A549 (cell line): Measurements from ENCODE around the gene UGT8. TPM values are rescaled to one million over a fixed set of nuclear protein-coding genes. Genes with fewer than 3 reads are reported as not detected.
"Not testable (repeated sequence)": the region's sequence is repeated elsewhere in the genome, so short reads cannot be mapped to it uniquely, and the experiment has no call there.

Source experiments
- ATAC-seq, 2 experiments: fragments of 200-7000 bp in 1 of 2; fragments of >200 bp in 1 of 2; cut with Nextera tagmentation in 1 of 2; cut with Tn5 transposase in 1 of 2; 3 replicates each; pipeline versions ENCODE4 v1.8.0 to v1.9.1; 2018 to 2020; ENCODE audit warnings: mild to moderate bottlenecking in 1 of 2, moderate library complexity in 1 of 2
- CTCF ChIA-PET: fragments of 300-600 bp; sonication (Branson Sonifier 250); formaldehyde crosslinking; extraction: SDS; loops from one replicate; lab custom pipeline; 2021; ENCODE audit warnings: antibody characterized with exemption, inconsistent platforms; lab: Yijun Ruan, JAX
- POLR2A ChIA-PET: fragments of 350-600 bp; formaldehyde crosslinking; extraction: SDS; loops from one replicate; lab custom pipeline; 2021; ENCODE audit warnings: antibody characterized with exemption, inconsistent platforms; lab: Yijun Ruan, JAX
- DNase-seq, 2 experiments: peaks; one replicate each; pipeline versions ENCODE4 v3.0.0 to v3.0.0-alpha.2; 2011 to 2016; ENCODE audit warnings: low read depth in 1 of 2, low spot score in 1 of 2
- FAIRE-seq: peaks from 2 replicates; lab custom pipeline; 2011; peaks lifted over from hg19 to GRCh38; lab: Jason Lieb, UNC
- H3K27ac ChIP-seq, 2 experiments: fragments of >200 bp; sonication (Bioruptor Twin); formaldehyde crosslinking; 3 replicates each; pipeline ENCODE4 v1.5.1; 2016 to 2017
- H3K4me1 ChIP-seq: fragments of >200 bp; sonication (Bioruptor Twin); formaldehyde crosslinking; 3 replicates; pipeline ENCODE4 v1.6.1; 2016
- H3K4me2 ChIP-seq: fragments of >200 bp; sonication (Bioruptor Twin); formaldehyde crosslinking; 3 replicates; pipeline ENCODE4 v1.6.1; 2016
- H3K4me3 ChIP-seq: fragments of >200 bp; sonication (Bioruptor Twin); formaldehyde crosslinking; 3 replicates; pipeline ENCODE4 v1.5.1; 2016
- H3K9me3 ChIP-seq: fragments of >200 bp; sonication (Bioruptor Twin); formaldehyde crosslinking; 3 replicates; pipeline ENCODE4 v1.6.1; 2016
- BCL3 ChIP-seq: fragments of >200 bp; sonication (Bioruptor Twin); formaldehyde crosslinking; IDR thresholded peaks from 3 replicates; pipeline ENCODE4 v1.6.1; 2016
- BHLHE40 ChIP-seq: IDR thresholded peaks from 2 replicates; pipeline ENCODE4 v1.6.1; 2012; ENCODE audit warnings: low read depth, low read length, inconsistent platforms
- CBX2 ChIP-seq: fragments of 200-600 bp; sonication (generic); IDR thresholded peaks from 2 replicates; pipeline ENCODE4 v1.6.1; 2016; ENCODE audit warnings: low read depth, mild to moderate bottlenecking, borderline replicate concordance
- CEBPB ChIP-seq, 2 experiments: fragments of >200 bp in 1 of 2; sonication (Bioruptor Twin) in 1 of 2; formaldehyde crosslinking in 1 of 2; IDR thresholded peaks; 2 replicates each; pipeline ENCODE4 v1.6.1; 2012 to 2016
- CTCF ChIP-seq: fragments of >200 bp; sonication (Bioruptor Twin); formaldehyde crosslinking; IDR thresholded peaks from 3 replicates; pipeline ENCODE4 v1.5.1; 2016
- E2F6 ChIP-seq: IDR thresholded peaks from 2 replicates; pipeline ENCODE4 v1.6.1; 2012; ENCODE audit warnings: low read depth, borderline replicate concordance
- EHF ChIP-seq: fragments of 250-450 bp; sonication (Bioruptor Pico); IDR thresholded peaks from 2 replicates; pipeline ENCODE4 v1.5.0; 2020; ENCODE audit warnings: mild to moderate bottlenecking
- EP300 ChIP-seq, 2 experiments: fragments of >200 bp; sonication (Bioruptor Twin); formaldehyde crosslinking; IDR thresholded peaks; 2 replicates in 1 of 2; 3 replicates in 1 of 2; pipeline ENCODE4 v1.6.1; 2016 to 2017
- FOSL2 ChIP-seq, 2 experiments: fragments of 450-650 bp in 1 of 2; fragments of >200 bp in 1 of 2; sonication (Bioruptor Twin) in 1 of 2; formaldehyde crosslinking; IDR thresholded peaks; 2 replicates each; pipeline versions ENCODE4 v1.5.0 to v1.6.1; 2016 to 2020; ENCODE audit warnings: mild to moderate bottlenecking in 1 of 2, moderate library complexity in 1 of 2
- HEYL ChIP-seq: fragments of 250-450 bp; sonication (Bioruptor Pico); IDR thresholded peaks from 2 replicates; pipeline ENCODE4 v1.8.0; 2021; ENCODE audit warnings: mild to moderate bottlenecking, moderate library complexity
- HMGXB4 ChIP-seq: fragments of 250-450 bp; sonication (Bioruptor Pico); IDR thresholded peaks from 2 replicates; pipeline ENCODE4 v1.5.0; 2021; ENCODE audit warnings: mild to moderate bottlenecking, moderate library complexity, borderline replicate concordance
- HOXB5 ChIP-seq: fragments of 250-450 bp; sonication (Bioruptor Pico); IDR thresholded peaks from 2 replicates; pipeline ENCODE4 v1.5.0; 2020; ENCODE audit warnings: mild to moderate bottlenecking, moderate library complexity
- NR3C1 ChIP-seq: fragments of >200 bp; sonication (Bioruptor Twin); formaldehyde crosslinking; IDR thresholded peaks from 3 replicates; pipeline ENCODE4 v1.6.1; 2017
- PHF8 ChIP-seq: fragments of 200-600 bp; sonication (generic); IDR thresholded peaks from 2 replicates; pipeline ENCODE4 v1.6.1; 2016; ENCODE audit warnings: low read depth, mild to moderate bottlenecking, antibody characterized with exemption, moderate library complexity, borderline replicate concordance
- POLR2A ChIP-seq: IDR thresholded peaks from 2 replicates; pipeline ENCODE4 v1.6.1; 2012; ENCODE audit warnings: mild to moderate bottlenecking, low read length
- RFX5 ChIP-seq: fragments of 450-650 bp; IDR thresholded peaks from 2 replicates; pipeline ENCODE4 v1.7.1; 2014; ENCODE audit warnings: antibody characterized with exemption, mild to moderate bottlenecking, moderate library complexity
- RNF2 ChIP-seq: fragments of 200-600 bp; sonication (generic); IDR thresholded peaks from 2 replicates; pipeline ENCODE4 v1.6.1; 2016; ENCODE audit warnings: low read depth, mild to moderate bottlenecking, antibody characterized with exemption, moderate library complexity, borderline replicate concordance
- SREBF2 ChIP-seq: fragments of 450-650 bp; IDR thresholded peaks from 2 replicates; pipeline ENCODE4 v1.6.1; 2014; ENCODE audit warnings: mild to moderate bottlenecking, moderate library complexity
- TFCP2L1 ChIP-seq: fragments of 250-450 bp; sonication (Bioruptor Pico); IDR thresholded peaks from 2 replicates; pipeline ENCODE4 v1.5.0; 2021; ENCODE audit warnings: mild to moderate bottlenecking
- USF2 ChIP-seq: fragments of 450-650 bp; IDR thresholded peaks from 2 replicates; pipeline ENCODE4 v1.6.1; 2014; ENCODE audit warnings: antibody characterized with exemption
- ZC3H11A ChIP-seq: fragments of 450-650 bp; IDR thresholded peaks from 2 replicates; pipeline ENCODE4 v1.6.1; 2014; ENCODE audit warnings: antibody characterized with exemption, mild to moderate bottlenecking
- ZNF302 ChIP-seq: fragments of 250-450 bp; sonication (Bioruptor Pico); IDR thresholded peaks from 2 replicates; pipeline ENCODE4 v1.9.0; 2021; ENCODE audit warnings: inconsistent platforms, mild to moderate bottlenecking, moderate library complexity
- WGBS: methylation state at CpG from one replicate; pipeline ENCODE4 v1.1.6; 2017; ENCODE audit errors: missing lambda C conversion rate; 5-methylcytosine and 5-hydroxymethylcytosine counted together
- polyA plus RNA-seq, 4 experiments: library from polyadenylated mRNA; depleted of rRNA in 3 of 4; stranded (reverse); fragments of >200 nt; fragmentation: RNase III in 1 of 4; extraction: RNeasy Plus Mini Kit Qiagen cat#74134 plus additional on column Dnase treatment in 1 of 4; gene quantifications; 2 replicates in 3 of 4; 3 replicates in 1 of 4; pipeline ENCODE4 v1.2.3, GENCODE V29; 2011 to 2017
- TF ChIP-seq, protein P1 (sequence below): IDR thresholded peaks from 2 replicates; pipeline ENCODE4 v1.6.1; 2012

UGT8 gene
- polyA plus RNA-seq, 2 of the 4 experiments (the other 2 are of a cell fraction) = 0.04 to 0.06 TPM

- ATAC-seq = no peak
- no peaks in the 10 kb centered on the region for H3K9me3 ChIP-seq
- 22% methylated on average over 3 of the region's 3 CpGs for WGBS
- TF ChIP-seq CEBPB (IDR thresholded peaks at IDR 0.05) (no peak), BCL3 (no peak), RFX5 (no peak), POLR2A (no peak), USF2 (no peak), E2F6 (no peak), HOXB5 (CRISPR knock-in tag) (no peak), PHF8 (no peak), TFCP2L1 (CRISPR knock-in tag) (no peak), CBX2 (no peak), EHF (CRISPR knock-in tag) (no peak)
- TF ChIP-seq, protein P1, sequence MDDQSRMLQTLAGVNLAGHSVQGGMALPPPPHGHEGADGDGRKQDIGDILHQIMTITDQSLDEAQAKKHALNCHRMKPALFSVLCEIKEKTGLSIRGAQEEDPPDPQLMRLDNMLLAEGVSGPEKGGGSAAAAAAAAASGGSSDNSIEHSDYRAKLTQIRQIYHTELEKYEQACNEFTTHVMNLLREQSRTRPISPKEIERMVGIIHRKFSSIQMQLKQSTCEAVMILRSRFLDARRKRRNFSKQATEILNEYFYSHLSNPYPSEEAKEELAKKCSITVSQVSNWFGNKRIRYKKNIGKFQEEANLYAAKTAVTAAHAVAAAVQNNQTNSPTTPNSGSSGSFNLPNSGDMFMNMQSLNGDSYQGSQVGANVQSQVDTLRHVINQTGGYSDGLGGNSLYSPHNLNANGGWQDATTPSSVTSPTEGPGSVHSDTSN = no peak
- 0 out of 3 replicates have a peak, but pooled peaks cover 2% of the 10 kb centered on the region for H3K4me1 ChIP-seq
- CTCF ChIA-PET = no interaction called here
- peak overlapping the region; percentile 69 for H3K4me2 ChIP-seq
- H3K27ac ChIP-seq = no peak overlapping the region
- no peak for FAIRE-seq
- no peak for DNase-seq
- POLR2A ChIA-PET = no interaction called here
- H3K4me3 ChIP-seq = peak overlapping the region; percentile 26; the same call in 2 of the 3 replicates
These were observed 16.8 kb downstream of the UGT8 start for GRCh38 chr4:114615435-114615834.

DNA sequence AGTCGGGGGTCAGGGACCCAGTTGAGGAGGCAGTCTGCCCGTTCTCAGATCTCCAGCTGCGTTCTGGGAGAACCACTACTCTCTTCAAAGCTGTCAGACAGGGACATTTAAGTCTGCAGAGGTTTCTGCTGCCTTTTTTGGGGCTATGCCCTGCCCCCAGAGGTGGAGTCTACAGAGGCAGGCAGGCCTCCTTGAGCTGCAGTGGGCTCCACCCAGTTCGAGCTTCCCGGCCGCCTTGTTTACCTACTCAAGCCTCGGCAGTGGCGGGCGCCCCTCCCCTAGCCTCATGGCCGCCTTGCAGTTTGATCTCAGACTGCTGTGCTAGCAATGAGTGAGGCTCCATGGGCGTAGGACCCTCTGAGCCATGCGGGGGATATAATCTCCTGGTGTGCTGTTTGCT, 17.4 kb downstream of the UGT8 start:
- WGBS = no CpG with 5 or more reads among the region's 12 CpGs
- Histone ChIP-seq H3K4me2 (peak overlapping the region; percentile 69), H3K4me3 (peak overlapping the region; percentile 26; the same call in 2 of the 3 replicates)
- ATAC-seq, DNase-seq, FAIRE-seq, CTCF ChIA-PET, H3K4me1 ChIP-seq, H3K9me3 ChIP-seq, H3K27ac ChIP-seq, POLR2A ChIA-PET: not testable (repeated sequence)

- CTCF ChIA-PET = no interaction called here
- POLR2A ChIA-PET = no interaction called here
These were observed 27.6 kb downstream of the UGT8 start for GRCh38 chr4:114626196-114626595.

More at GRCh38 chr4:114626196-114626595, 27.6 kb downstream of the UGT8 start:
- H3K4me3 ChIP-seq = no peak overlapping the region
- WGBS = 49% methylated on average over 2 of the region's 2 CpGs
- no peak overlapping the region for H3K4me2 ChIP-seq
- TF ChIP-seq HEYL (CRISPR knock-in tag) (no peak), BHLHE40 (no peak), ZNF302 (CRISPR knock-in tag) (no peak), EP300 (IDR thresholded peaks at IDR 0.05) (no peak), NR3C1 (no peak), ZC3H11A (no peak), HOXB5 (CRISPR knock-in tag) (no peak), FOSL2 (IDR thresholded peaks at IDR 0.05) (no peak), FOSL2 (CRISPR knock-in tag; IDR thresholded peaks at IDR 0.05) (no peak), HMGXB4 (no peak), RNF2 (no peak), SREBF2 (no peak), PHF8 (no peak), CTCF (no peak)
- H3K9me3 ChIP-seq = no peaks in the 10 kb centered on the region
- FAIRE-seq (no peak), DNase-seq (no peak), ATAC-seq (no peak)
- no peaks in the 10 kb centered on the region for H3K4me1 ChIP-seq
- H3K27ac ChIP-seq = no peak overlapping the region
